HEK293 (cell line): ENCODE data around the gene TBC1D14.

Experiments
- CTCF ChIA-PET: fragments of 350-600 bp; formaldehyde crosslinking; extraction: SDS; loops from one replicate; lab custom pipeline; 2021; ENCODE audit warnings: antibody characterized with exemption; lab: Yijun Ruan, JAX
- POLR2A ChIA-PET: fragments of 300-600 bp; formaldehyde crosslinking; extraction: SDS; loops from one replicate; lab custom pipeline; 2020; ENCODE audit warnings: antibody characterized with exemption, inconsistent platforms; lab: Yijun Ruan, JAX
- H3K27ac ChIP-seq: fragments of 200-500 bp; sonication (Bioruptor generic); 2 replicates; pipeline ENCODE4 v1.5.1; 2014; ENCODE audit warnings: low read depth, low read length, control low read depth, inconsistent platforms; ENCODE audit errors: extremely low read depth
- H3K36me3 ChIP-seq, 2 experiments: fragments of 200-500 bp in 1 of 2; sonication (Bioruptor generic) in 1 of 2; 1 replicate in 1 of 2; 2 replicates in 1 of 2; pipeline ENCODE4 v1.5.1; 2014 to 2017; ENCODE audit warnings: inconsistent platforms in 2 of 2, low read length in 2 of 2; ENCODE audit not compliant: control insufficient read depth in 2 of 2, insufficient read depth in 1 of 2
- H3K4me1 ChIP-seq: fragments of 200-500 bp; sonication (Bioruptor generic); 2 replicates; pipeline ENCODE4 v1.5.1; 2014; ENCODE audit warnings: mild to moderate bottlenecking, low read length, inconsistent platforms; ENCODE audit not compliant: control insufficient read depth, insufficient read depth
- H3K4me3 ChIP-seq: 2 replicates; pipeline ENCODE4 v1.5.1; 2011; ENCODE audit warnings: low read depth, mild to moderate bottlenecking, control low read depth, low read length, moderate library complexity
- H3K9me3 ChIP-seq: fragments of 200-500 bp; sonication (Bioruptor generic); 2 replicates; pipeline ENCODE4 v1.5.1; 2014; ENCODE audit warnings: low read depth, low read length, inconsistent platforms; ENCODE audit not compliant: control insufficient read depth, insufficient read depth
- BCL11B ChIP-seq: fragments of 450-650 bp; formaldehyde crosslinking; IDR thresholded peaks from 2 replicates; pipeline ENCODE4 v1.5.1; 2016; ENCODE audit warnings: low read depth, missing biosample characterization, missing genetic modification characterization
- GFI1B ChIP-seq: fragments of 450-650 bp; formaldehyde crosslinking; IDR thresholded peaks from 2 replicates; pipeline ENCODE4 v1.5.1; 2016; ENCODE audit warnings: missing biosample characterization, missing genetic modification characterization
- KLF9 ChIP-seq: fragments of 450-650 bp; formaldehyde crosslinking; IDR thresholded peaks from 2 replicates; pipeline ENCODE4 v1.5.1; 2016; ENCODE audit warnings: missing biosample characterization, missing genetic modification characterization, low read depth
- OVOL3 ChIP-seq: fragments of 450-650 bp; formaldehyde crosslinking; IDR thresholded peaks from 2 replicates; pipeline ENCODE4 v1.5.1; 2016; ENCODE audit warnings: missing biosample characterization, missing genetic modification characterization
- ZNF10 ChIP-seq: fragments of 450-650 bp; formaldehyde crosslinking; IDR thresholded peaks from 2 replicates; pipeline ENCODE4 v1.5.1; 2017; ENCODE audit warnings: missing biosample characterization, missing genetic modification characterization
- ZNF169 ChIP-seq: fragments of 450-650 bp; formaldehyde crosslinking; IDR thresholded peaks from 2 replicates; pipeline ENCODE4 v1.5.1; 2016; ENCODE audit warnings: missing biosample characterization, missing genetic modification characterization
- ZNF366 ChIP-seq: fragments of 450-650 bp; formaldehyde crosslinking; conservative IDR thresholded peaks from 2 replicates; pipeline ENCODE4 v1.5.1; 2016; ENCODE audit warnings: missing biosample characterization, missing genetic modification characterization
- ZNF473 ChIP-seq: fragments of 450-650 bp; formaldehyde crosslinking; IDR thresholded peaks from 2 replicates; pipeline ENCODE4 v1.5.1; 2017; ENCODE audit warnings: missing biosample characterization, missing genetic modification characterization
- ZNF629 ChIP-seq: fragments of 450-650 bp; formaldehyde crosslinking; IDR thresholded peaks from 2 replicates; pipeline ENCODE4 v1.5.1; 2017; ENCODE audit warnings: missing biosample characterization, missing genetic modification characterization
- TF ChIP-seq, protein P1 (sequence below): fragments of 450-650 bp; formaldehyde crosslinking; IDR thresholded peaks from 2 replicates; pipeline ENCODE4 v1.5.1; 2017; ENCODE audit warnings: missing biosample characterization, mild to moderate bottlenecking, missing genetic modification characterization, moderate library complexity
- TF ChIP-seq, protein P2 (sequence below): fragments of 450-650 bp; formaldehyde crosslinking; IDR thresholded peaks from 2 replicates; pipeline ENCODE4 v1.5.1; 2016; ENCODE audit warnings: missing biosample characterization, missing genetic modification characterization
- TF ChIP-seq, protein P3 (sequence below): fragments of 450-650 bp; formaldehyde crosslinking; IDR thresholded peaks from 2 replicates; pipeline ENCODE4 v1.5.1; 2016; ENCODE audit warnings: missing biosample characterization, missing genetic modification characterization, low read depth
- TF ChIP-seq, protein P4 (sequence below): fragments of 450-650 bp; formaldehyde crosslinking; conservative IDR thresholded peaks from 2 replicates; pipeline ENCODE4 v1.5.1; 2016; ENCODE audit warnings: low read depth, missing biosample characterization, missing genetic modification characterization

Gene TBC1D14

DNA sequence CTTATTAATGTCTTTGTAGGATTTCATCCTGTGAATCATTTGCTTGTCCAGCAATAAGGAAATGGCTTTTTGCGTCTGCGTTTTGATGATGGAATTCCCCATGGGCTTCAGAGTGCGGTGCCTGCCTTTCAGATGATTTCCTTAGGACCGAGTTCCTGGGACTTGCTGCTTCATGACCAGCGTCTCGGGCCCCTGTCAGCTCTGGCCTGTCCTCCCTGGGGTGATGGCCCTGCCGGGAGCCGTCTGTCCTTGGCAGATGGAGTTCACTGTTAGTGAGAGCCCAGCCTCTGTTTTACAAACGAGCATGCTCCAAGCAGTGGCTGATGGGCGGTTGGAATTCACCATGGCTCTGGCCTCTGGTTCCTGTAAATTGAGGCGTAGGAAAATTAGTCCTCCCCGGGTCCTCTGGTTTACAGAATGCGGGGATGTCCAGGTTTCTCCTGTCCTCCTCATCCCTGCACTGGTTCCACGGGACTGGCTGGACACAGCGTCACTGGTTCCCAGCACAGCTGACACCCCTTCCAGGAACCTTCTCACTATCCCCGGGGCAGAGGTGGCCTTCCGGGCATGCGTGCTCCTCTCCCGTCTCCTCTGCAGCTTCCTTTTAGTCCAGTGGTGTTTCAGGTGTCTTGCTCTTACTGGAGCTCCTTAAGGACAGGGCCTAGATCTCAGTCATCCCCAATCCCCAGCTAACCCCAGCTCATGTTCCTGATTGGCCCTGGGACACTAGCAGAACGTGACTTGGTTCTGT lies 34.9 kb downstream of the TBC1D14 start (continued):
- TF ChIP-seq, protein P1, sequence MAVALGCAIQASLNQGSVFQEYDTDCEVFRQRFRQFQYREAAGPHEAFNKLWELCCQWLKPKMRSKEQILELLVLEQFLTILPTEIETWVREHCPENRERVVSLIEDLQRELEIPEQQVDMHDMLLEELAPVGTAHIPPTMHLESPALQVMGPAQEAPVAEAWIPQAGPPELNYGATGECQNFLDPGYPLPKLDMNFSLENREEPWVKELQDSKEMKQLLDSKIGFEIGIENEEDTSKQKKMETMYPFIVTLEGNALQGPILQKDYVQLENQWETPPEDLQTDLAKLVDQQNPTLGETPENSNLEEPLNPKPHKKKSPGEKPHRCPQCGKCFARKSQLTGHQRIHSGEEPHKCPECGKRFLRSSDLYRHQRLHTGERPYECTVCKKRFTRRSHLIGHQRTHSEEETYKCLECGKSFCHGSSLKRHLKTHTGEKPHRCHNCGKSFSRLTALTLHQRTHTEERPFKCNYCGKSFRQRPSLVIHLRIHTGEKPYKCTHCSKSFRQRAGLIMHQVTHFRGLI (tag by site-specific recombination), result no peak
- TF ChIP-seq, protein P2, sequence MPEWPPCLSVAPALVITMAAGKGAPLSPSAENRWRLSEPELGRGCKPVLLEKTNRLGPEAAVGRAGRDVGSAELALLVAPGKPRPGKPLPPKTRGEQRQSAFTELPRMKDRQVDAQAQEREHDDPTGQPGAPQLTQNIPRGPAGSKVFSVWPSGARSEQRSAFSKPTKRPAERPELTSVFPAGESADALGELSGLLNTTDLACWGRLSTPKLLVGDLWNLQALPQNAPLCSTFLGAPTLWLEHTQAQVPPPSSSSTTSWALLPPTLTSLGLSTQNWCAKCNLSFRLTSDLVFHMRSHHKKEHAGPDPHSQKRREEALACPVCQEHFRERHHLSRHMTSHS (tag by site-specific recombination), result no peak
- TF ChIP-seq OVOL3 (tag by site-specific recombination) (no peak), BCL11B (tag by site-specific recombination) (no peak)
- TF ChIP-seq, protein P3, sequence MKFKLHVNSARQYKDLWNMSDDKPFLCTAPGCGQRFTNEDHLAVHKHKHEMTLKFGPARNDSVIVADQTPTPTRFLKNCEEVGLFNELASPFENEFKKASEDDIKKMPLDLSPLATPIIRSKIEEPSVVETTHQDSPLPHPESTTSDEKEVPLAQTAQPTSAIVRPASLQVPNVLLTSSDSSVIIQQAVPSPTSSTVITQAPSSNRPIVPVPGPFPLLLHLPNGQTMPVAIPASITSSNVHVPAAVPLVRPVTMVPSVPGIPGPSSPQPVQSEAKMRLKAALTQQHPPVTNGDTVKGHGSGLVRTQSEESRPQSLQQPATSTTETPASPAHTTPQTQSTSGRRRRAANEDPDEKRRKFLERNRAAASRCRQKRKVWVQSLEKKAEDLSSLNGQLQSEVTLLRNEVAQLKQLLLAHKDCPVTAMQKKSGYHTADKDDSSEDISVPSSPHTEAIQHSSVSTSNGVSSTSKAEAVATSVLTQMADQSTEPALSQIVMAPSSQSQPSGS (tag by site-specific recombination), result no peak

DNA sequence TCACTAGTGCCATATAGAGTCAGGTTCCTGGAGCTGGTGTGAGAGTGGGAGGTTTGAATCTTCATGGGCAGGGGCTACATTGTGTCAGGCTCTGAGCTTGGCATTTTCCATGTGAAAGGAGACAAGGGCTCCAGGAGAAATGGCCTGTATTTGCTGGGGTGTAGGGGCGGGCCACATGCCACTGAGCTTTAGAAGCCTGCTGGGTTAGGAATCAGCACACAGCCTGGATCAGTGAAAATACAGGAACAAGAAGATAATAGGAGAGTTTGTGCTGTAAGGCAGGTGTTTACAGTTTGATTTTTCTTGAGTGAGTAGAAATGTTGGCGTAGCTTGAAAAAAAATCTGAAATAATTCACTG lies 35.4 kb downstream of the TBC1D14 start:
- Histone ChIP-seq H3K27ac (no peak overlapping the region), H3K4me3 (no peak overlapping the region), H3K4me1 (0 out of 2 replicates have a peak, but pooled peaks cover 2% of the 10 kb centered on the region), H3K9me3 (no peaks in the 10 kb centered on the region), H3K36me3 (no peaks in the 10 kb centered on the region)
- POLR2A ChIA-PET, result interaction anchor here (1.3 kb wide), 1 partner anchor 42 kb away, joined by 4 read pairs; no protein-coding TSS in a partner anchor
- CTCF ChIA-PET, result no interaction called here
- TF ChIP-seq, protein P4, sequence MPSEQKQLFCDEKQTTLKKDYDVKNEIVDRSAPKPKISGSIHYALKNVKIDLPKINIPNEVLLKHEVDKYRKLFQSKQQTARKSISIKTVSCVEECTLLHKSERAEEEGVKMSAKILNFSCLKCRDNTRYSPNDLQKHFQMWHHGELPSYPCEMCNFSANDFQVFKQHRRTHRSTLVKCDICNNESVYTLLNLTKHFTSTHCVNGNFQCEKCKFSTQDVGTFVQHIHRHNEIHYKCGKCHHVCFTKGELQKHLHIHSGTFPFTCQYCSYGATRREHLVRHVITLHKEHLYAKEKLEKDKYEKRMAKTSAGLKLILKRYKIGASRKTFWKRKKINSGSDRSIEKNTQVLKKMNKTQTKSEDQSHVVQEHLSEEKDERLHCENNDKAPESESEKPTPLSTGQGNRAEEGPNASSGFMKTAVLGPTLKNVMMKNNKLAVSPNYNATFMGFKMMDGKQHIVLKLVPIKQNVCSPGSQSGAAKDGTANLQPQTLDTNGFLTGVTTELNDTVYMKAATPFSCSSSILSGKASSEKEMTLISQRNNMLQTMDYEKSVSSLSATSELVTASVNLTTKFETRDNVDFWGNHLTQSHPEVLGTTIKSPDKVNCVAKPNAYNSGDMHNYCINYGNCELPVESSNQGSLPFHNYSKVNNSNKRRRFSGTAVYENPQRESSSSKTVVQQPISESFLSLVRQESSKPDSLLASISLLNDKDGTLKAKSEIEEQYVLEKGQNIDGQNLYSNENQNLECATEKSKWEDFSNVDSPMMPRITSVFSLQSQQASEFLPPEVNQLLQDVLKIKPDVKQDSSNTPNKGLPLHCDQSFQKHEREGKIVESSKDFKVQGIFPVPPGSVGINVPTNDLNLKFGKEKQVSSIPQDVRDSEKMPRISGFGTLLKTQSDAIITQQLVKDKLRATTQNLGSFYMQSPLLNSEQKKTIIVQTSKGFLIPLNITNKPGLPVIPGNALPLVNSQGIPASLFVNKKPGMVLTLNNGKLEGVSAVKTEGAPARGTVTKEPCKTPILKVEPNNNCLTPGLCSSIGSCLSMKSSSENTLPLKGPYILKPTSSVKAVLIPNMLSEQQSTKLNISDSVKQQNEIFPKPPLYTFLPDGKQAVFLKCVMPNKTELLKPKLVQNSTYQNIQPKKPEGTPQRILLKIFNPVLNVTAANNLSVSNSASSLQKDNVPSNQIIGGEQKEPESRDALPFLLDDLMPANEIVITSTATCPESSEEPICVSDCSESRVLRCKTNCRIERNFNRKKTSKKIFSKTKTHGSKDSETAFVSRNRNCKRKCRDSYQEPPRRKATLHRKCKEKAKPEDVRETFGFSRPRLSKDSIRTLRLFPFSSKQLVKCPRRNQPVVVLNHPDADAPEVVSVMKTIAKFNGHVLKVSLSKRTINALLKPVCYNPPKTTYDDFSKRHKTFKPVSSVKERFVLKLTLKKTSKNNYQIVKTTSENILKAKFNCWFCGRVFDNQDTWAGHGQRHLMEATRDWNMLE (tag by site-specific recombination), result no peak
- TF ChIP-seq ZNF10 (tag by site-specific recombination) (no peak), ZNF629 (tag by site-specific recombination) (no peak), ZNF473 (tag by site-specific recombination) (no peak), GFI1B (tag by site-specific recombination) (no peak)

DNA sequence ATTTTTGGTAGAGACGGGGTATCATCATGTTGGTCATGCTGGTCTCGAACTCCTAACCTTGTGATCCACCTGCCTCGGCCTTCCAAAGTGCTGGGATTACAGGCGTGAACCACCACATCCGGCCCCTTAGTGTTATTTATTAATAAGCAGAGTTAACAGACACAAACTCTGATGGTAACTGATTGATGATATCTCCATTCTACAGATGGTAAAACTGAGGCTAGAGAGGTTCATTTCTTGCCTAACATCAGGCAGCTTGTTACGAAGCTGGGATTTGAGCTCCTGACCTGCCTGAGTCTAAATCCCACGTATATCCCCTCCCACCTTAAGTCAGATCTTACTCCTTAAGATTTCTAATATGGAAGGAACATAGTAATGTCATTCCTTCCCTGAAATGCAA lies 36.9 kb downstream of the TBC1D14 start:
- no peak for TF ChIP-seq ZNF169 (tag by site-specific recombination)
- no peak for TF ChIP-seq ZNF366 (tag by site-specific recombination)
- TF ChIP-seq KLF9 (tag by site-specific recombination), result no peak
- Histone ChIP-seq H3K36me3 (no peaks in the 10 kb centered on the region), H3K9me3 (no peaks in the 10 kb centered on the region), H3K27ac (no peak overlapping the region), H3K4me3 (no peak overlapping the region), H3K4me1 (0 out of 2 replicates have a peak, but pooled peaks cover 2% of the 10 kb centered on the region)
- CTCF ChIA-PET, result no interaction called here
- POLR2A ChIA-PET, result no interaction called here
